GM18873 (cell line): ENCODE results near the gene SLC7A7.

Experiments used
- ATAC-seq: cut with Tn5 transposase; IDR thresholded peaks from one replicate; pipeline ENCODE4 v1.9.1; 2021; ENCODE audit warnings: mild to moderate bottlenecking, moderate library complexity, moderate number of reproducible peaks; ENCODE audit not compliant: unreplicated experiment, low FRiP score

Gene SLC7A7

GRCh38 chr14:22844221-22845102, 29.2 kb upstream of the SLC7A7 start:
- ATAC-seq = no peak

DNA sequence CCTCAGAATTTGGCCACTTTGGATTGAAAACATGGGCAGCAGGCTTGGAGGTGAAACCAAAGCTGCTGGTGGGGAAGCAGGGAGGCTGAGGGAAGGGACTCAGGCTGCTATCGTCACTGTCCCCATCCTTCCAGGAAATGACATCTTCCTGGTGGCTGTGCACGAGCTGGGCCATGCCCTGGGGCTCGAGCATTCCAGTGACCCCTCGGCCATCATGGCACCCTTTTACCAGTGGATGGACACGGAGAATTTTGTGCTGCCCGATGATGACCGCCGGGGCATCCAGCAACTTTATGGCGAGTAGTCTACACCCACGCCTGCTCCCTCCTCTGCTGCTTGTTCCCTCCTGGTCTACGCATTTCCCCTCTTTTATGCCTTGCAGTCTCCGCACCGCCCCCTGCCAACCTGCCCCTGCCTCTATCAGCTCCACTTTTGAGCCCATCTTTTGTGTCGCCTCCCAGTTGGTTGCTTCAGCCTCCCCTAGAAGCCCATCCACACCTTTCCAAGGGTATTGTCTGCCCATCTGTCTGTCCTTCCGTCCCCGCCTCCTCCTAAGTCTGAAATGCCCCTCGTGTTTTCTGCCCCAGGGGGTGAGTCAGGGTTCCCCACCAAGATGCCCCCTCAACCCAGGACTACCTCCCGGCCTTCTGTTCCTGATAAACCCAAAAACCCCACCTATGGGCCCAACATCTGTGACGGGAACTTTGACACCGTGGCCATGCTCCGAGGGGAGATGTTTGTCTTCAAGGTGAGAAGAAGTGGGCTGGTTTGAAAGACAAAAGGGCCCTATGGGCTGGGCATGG, 28.1 kb upstream of the SLC7A7 start:
- no peak for ATAC-seq

- no peak for ATAC-seq
Measured at GRCh38 chr14:22842211-22843122, 27.2 kb upstream of the SLC7A7 start.

GRCh38 chr14:22841769-22842168, 26.5 kb upstream of the SLC7A7 start:
- no peak for ATAC-seq

DNA sequence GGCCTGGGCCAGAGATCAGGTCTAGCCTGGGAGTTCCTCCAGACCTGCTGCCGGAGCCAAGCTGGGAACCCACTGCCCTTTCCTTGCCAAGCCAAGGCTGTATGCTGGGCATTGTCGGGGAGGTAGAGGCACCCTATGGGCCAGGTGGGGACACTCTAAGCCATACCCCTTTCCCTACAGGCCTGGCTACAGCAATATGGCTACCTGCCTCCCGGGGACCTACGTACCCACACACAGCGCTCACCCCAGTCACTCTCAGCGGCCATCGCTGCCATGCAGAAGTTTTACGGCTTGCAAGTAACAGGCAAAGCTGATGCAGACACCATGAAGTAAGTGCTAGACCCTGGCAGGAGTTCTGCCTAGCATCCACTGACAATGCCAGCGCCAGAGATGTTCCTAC, 26.1 kb upstream of the SLC7A7 start:
- no peak for ATAC-seq

DNA sequence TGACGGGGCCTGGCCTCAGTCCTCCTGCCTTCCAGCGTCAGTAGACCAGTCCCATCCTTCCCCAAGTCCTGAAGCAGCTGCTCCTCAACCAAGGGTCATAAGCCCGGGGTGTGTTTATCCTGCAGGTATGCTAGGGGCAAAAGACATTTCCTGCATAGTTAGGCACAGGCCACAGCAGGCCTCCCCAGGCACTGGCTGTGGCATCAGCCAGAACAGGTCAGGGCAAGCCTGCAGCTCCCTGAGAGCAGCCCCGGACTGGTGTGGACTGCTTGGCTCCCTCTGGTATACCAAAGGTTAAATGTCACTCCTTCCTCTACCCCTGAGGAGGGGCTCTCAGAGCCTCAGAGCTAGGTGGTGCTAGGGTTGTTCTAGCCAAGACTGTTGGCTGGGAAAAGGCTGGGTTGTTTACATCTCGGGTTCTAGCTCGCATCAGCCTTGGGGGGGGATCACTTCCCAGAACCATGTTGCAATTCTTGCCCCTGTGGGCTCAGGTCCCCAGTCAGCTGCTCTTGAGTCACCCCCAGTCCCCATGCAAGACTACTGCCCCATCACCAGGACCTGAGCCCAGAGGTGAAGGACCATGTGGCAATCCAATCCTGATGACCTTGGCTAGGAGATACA, 24.0 kb upstream of the SLC7A7 start:
- ATAC-seq = no peak

GRCh38 chr14:22838631-22839041, 23.4 kb upstream of the SLC7A7 start:
- no peak for ATAC-seq

GRCh38 chr14:22837750-22838538, 22.7 kb upstream of the SLC7A7 start:
- no peak for ATAC-seq

DNA sequence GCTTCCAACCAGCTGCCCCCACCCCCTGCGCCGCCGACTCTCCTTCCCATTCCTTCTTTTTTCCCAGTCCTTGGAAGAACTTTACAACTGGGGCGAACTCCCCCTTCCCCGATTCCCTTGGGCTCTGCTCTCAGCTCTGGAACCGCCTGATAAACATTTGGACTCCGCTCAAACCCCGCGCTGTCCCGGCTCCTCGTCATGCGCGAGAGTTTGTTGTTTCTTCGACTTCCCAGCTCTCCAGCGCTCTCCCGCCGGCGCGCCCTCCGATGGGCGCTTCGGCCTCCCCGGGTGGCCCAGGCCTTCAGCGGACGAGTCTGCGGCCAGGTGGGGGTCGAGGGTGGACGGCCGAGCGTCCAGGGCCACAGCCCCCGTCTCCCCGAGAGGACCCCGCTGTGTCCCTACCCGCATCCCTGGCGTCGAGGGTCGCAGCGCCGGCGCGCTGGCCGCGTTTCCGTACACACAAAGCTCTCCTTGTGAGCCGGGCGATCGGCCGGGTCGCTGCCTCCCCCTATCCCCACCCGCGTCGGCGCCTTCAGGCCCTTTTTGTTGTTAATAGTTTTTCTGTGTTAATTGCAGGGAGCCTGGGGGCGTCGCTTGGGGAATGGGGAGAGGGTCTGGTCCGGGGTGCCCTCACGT, 22.0 kb upstream of the SLC7A7 start:
- no peak for ATAC-seq

DNA sequence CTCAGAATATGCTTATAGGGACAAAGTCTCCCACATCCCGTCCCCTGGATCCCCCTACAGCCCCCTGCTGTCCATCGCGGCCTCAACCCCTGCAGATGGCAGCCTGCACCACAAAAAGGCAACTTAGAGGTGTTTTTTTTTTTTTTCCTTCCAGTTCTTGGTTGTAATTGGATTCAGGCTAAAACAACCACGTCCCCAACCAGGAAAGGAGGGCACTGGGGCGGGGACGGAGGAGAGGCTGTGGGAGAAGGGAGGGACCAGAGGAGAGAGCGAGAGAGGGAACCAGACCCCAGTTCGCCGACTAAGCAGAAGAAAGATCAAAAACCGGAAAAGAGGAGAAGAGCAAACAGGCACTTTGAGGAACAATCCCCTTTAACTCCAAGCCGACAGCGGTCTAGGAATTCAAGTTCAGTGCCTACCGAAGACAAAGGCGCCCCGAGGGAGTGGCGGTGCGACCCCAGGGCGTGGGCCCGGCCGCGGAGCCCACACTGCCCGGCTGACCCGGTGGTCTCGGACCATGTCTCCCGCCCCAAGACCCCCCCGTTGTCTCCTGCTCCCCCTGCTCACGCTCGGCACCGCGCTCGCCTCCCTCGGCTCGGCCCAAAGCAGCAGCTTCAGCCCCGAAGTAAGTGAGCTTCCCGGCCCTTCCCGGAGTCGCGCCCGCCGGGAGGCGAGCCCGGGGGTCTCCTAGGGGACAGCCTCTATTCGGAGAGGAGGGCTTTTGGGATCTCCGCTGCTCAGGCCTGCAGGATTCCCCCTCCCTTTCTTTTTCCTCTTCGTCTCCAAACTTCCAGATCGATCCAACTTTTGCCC, 21.3 kb upstream of the SLC7A7 start, which contains the start of gene MMP14:
TSS of gene MMP14 (plus strand) at position 285 of the 813 bp plus-strand sequence. CDS start at position 518, 233 bp downstream.
- no peak for ATAC-seq

DNA sequence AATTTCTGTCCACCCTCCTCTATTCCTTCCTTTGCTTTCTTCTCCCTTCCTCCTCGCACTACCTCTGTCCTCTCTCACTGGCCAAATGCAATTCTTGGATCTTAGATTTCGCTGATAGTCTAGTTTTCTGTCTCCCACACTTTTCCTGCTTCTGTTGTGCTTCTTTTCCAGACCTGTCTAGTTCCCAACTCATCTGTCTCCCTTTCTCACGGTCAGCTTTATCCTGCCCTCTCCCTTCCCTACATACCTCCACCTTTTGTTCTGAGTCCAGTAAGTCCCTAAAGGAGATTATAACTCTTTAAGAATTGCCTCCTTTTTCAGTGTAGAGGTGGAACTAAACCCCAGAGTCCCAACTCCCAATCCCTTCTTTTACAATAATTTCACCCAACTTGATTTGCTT, 20.3 kb upstream of the SLC7A7 start:
- ATAC-seq = no peak

- peak; percentile 16 for ATAC-seq
Measured at GRCh38 chr14:22830443-22831010, 15.3 kb upstream of the SLC7A7 start.

- ATAC-seq = peak; percentile 83
Measured at GRCh38 chr14:22829661-22830442, 14.6 kb upstream of the SLC7A7 start, which contains the start of gene MRPL52. MRPL52 (plus strand) TSS chr14:22829887; CDS start chr14:22829913, 26 bp downstream.

GRCh38 chr14:22829076-22829660, 13.9 kb upstream of the SLC7A7 start:
- peak; percentile 8 for ATAC-seq

GRCh38 chr14:22824711-22825359, 9.6 kb upstream of the SLC7A7 start:
- no peak for ATAC-seq
